Peyer's patch (tissue), 4 donors: ENCODE results near the gene ARFIP1.

Source experiments
- CTCF ChIP-seq, 6 experiments: fragments of 450-650 bp in 4 of 6; fragments of 200-600 bp in 2 of 6; sonication (generic) in 1 of 6; IDR thresholded peaks; one replicate each; pipeline ENCODE4 v1.5.1; 2017 to 2019; ENCODE audit warnings: antibody characterized with exemption in 6 of 6, mild to moderate bottlenecking in 3 of 6, moderate library complexity in 1 of 6
- POLR2A ChIP-seq, 2 donors: fragments of 450-650 bp; IDR thresholded peaks; one replicate each; pipeline ENCODE4 v1.5.1; 2017; ENCODE audit warnings: antibody characterized with exemption in 2 of 2, mild to moderate bottlenecking in 2 of 2, moderate library complexity in 2 of 2

- no peak for TF ChIP-seq POLR2A (IDR thresholded peaks at IDR 0.05)
- no peak for TF ChIP-seq CTCF (IDR thresholded peaks at IDR 0.05)
These were observed 181.4 kb downstream of the ARFIP1 start for GRCh38 chr4:152961014-152961772.
